Gastroesophageal sphincter (tissue), 4 donors: ENCODE data around the gene VEGFA. TPM values are rescaled to one million over a fixed set of nuclear protein-coding genes. Genes with fewer than 3 reads are reported as not detected.

ENCODE experiments used
- ATAC-seq: fragments of 150-250 bp; one replicate; pipeline ENCODE4 v1.9.1; 2016; ENCODE audit warnings: mild to moderate bottlenecking, moderate library complexity
- H3K27ac ChIP-seq, 4 donors: fragments of 200-600 bp; sonication (generic) in 3 of 4; 1 replicate in 3 of 4; 2 replicates in 1 of 4; pipeline ENCODE4 v1.5.1; 2016 to 2019
- H3K27me3 ChIP-seq: fragments of 200-600 bp; sonication (generic); one replicate; pipeline ENCODE4 v1.5.1; 2019
- H3K36me3 ChIP-seq, 2 donors: fragments of 200-600 bp; sonication (generic); one replicate each; pipeline ENCODE4 v1.5.1; 2019; ENCODE audit warnings: control low read depth in 1 of 2
- H3K4me1 ChIP-seq, 3 donors: fragments of 200-600 bp; sonication (generic); 1 replicate in 2 of 3; 2 replicates in 1 of 3; pipeline ENCODE4 v1.5.1; 2016 to 2019; ENCODE audit warnings: control low read depth in 2 of 3
- H3K4me3 ChIP-seq, 2 donors: fragments of 200-600 bp; sonication (generic); one replicate each; pipeline ENCODE4 v1.5.1; 2019; ENCODE audit warnings: mild to moderate bottlenecking in 1 of 2, moderate library complexity in 1 of 2
- H3K9me3 ChIP-seq, 3 donors: fragments of 200-600 bp; sonication (generic); one replicate each; pipeline ENCODE4 v1.5.1; 2017 to 2019; ENCODE audit warnings: control low read depth in 2 of 3
- CTCF ChIP-seq, 4 experiments: fragments of 200-600 bp in 2 of 4; fragments of 450-650 bp in 2 of 4; sonication (generic) in 1 of 4; IDR thresholded peaks; one replicate each; pipeline ENCODE4 v1.5.1; 2017 to 2019; ENCODE audit warnings: antibody characterized with exemption in 4 of 4, mild to moderate bottlenecking in 2 of 4, moderate library complexity in 2 of 4
- EP300 ChIP-seq: sonication (generic); formaldehyde crosslinking; IDR thresholded peaks from one replicate; pipeline ENCODE4 v1.6.1; 2017; ENCODE audit warnings: antibody characterized with exemption, mild to moderate bottlenecking
- POLR2A ChIP-seq, 2 donors: fragments of 450-650 bp; IDR thresholded peaks; one replicate each; pipeline ENCODE4 v1.6.1; 2017; ENCODE audit warnings: antibody characterized with exemption in 2 of 2, mild to moderate bottlenecking in 2 of 2, moderate library complexity in 1 of 2
- POLR2AphosphoS5 ChIP-seq: sonication (generic); formaldehyde crosslinking; IDR thresholded peaks from one replicate; pipeline ENCODE4 v1.6.1; 2017; ENCODE audit warnings: antibody characterized with exemption
- WGBS, 2 donors: methylation state at CpG; one replicate each; pipeline ENCODE4 v1.1.5; 2018; ENCODE audit warnings: low coverage in 1 of 2; 5-methylcytosine and 5-hydroxymethylcytosine counted together
- small RNA-seq, 4 donors: library from RNA; depleted of rRNA; stranded (forward); fragments of <200 nt; gene quantifications; one replicate each; pipeline ENCODE3, GENCODE V24; 2016
- total RNA-seq, 4 donors: library from RNA; depleted of rRNA; stranded (reverse); fragments of >200 nt; gene quantifications; one replicate each; pipeline ENCODE4 v1.1.0, GENCODE V29; 2016

The VEGFA gene
- total RNA-seq, 4 donors from 2014 or later, result 32.2 to 66.2 (median 40.1) TPM

DNA sequence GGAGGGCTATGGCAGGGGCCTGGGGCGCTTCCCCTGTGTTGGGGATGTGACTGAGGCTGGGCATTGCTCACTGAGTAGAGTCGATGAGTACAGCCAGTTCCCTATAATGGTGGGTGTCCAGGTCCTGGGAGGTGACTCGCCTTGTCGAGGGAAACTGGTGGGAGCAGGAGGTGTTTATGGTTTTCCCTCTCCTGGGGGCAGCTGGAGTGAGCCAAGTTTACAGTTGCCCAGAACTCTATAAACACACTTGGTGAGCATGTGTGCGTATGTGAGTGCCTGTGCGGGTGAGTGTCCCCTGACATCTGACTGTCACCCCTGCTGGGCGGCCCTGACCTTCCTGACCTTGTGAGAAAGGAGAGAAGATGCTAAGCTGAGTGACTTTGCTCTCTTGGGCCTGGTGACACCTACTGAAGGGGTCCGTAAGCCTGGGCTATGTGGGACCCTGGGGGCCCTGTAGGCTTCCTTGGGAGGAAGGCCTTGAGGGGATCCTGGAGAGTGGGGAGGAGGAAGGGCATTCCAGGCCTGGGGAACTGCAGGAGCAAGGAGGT, 65.9 kb downstream of the VEGFA start:
- Histone ChIP-seq H3K27me3 (no peaks in the 10 kb centered on the region), H3K4me1 (no peaks in the 10 kb centered on the region), H3K27ac (no peak overlapping the region), H3K36me3 (no peaks in the 10 kb centered on the region), H3K4me3 (no peak overlapping the region), H3K9me3 (no peaks in the 10 kb centered on the region)
- TF ChIP-seq EP300 (no peak), POLR2A (IDR thresholded peaks at IDR 0.05) (no peak), POLR2AphosphoS5 (no peak), CTCF (IDR thresholded peaks at IDR 0.05) (no peak)
- ATAC-seq, result no peak
- 93% methylated on average over 4 of the region's 8 CpGs; no CpG with 5 or more reads in 1 of the 2 donors for WGBS, 2 donors

Small RNA genes within 50 kb of the gene (small RNA-seq; reads per million reads assigned to genes)
- 0 reads per million in 4 donors for gene AL136131.3

Other genes starting within 250 kb of the VEGFA start
- 100 to 1,000 TPM in 1 of 4 donors, 10 to 100 TPM in 3; 12.9 to 123 (median 29.8) TPM for gene XPO5, start 194.2 kb upstream of the VEGFA start, total RNA-seq
- 10 to 100 TPM in 1 of 4 donors, 1 to 10 TPM in 3; 4.8 to 10.6 (median 7.9) TPM for gene POLH, start 194.0 kb upstream of the VEGFA start, total RNA-seq
- 10 to 100 TPM; 28.8 to 44.5 (median 31.4) TPM for gene GTPBP2, start 140.9 kb upstream of the VEGFA start, total RNA-seq
- gene MAD2L1BP, start 134.4 kb upstream of the VEGFA start, total RNA-seq, result 10 to 100 TPM; 15.6 to 36.6 (median 23.0) TPM
- gene RSPH9, start 125.2 kb upstream of the VEGFA start, total RNA-seq, result under 1 TPM in 1 of 4 donors, not detected in 3; 0.16 TPM
- gene MRPS18A, start 82.4 kb upstream of the VEGFA start, total RNA-seq, result 10 to 100 TPM; 36.3 to 47.3 (median 38.6) TPM